Upper lobe of right lung (tissue), 1 donor: ENCODE data around the gene NMD3. TPM values are rescaled to one million over a fixed set of nuclear protein-coding genes. Genes with fewer than 3 reads are reported as not detected.

ENCODE experiments used
- ATAC-seq: fragments of 200-7000 bp; cut with Tn5 transposase; one replicate; pipeline ENCODE4 v1.9.1; 2020; ENCODE audit warnings: mild to moderate bottlenecking, moderate library complexity
- DNase-seq: peaks from one replicate; pipeline ENCODE4 v3.0.0-alpha.2; 2020
- H3K27ac ChIP-seq: fragments of 200-600 bp; one replicate; pipeline ENCODE4 v1.8.0; 2022
- H3K27me3 ChIP-seq: fragments of 200-600 bp; one replicate; pipeline ENCODE4 v1.8.0; 2022; ENCODE audit warnings: mild to moderate bottlenecking
- H3K36me3 ChIP-seq: fragments of 200-600 bp; one replicate; pipeline ENCODE4 v1.8.0; 2022
- H3K4me1 ChIP-seq: fragments of 200-600 bp; one replicate; pipeline ENCODE4 v1.8.0; 2022
- H3K4me3 ChIP-seq: fragments of 200-600 bp; one replicate; pipeline ENCODE4 v1.8.0; 2022; ENCODE audit warnings: mild to moderate bottlenecking
- H3K9me3 ChIP-seq: fragments of 200-600 bp; one replicate; pipeline ENCODE4 v1.8.0; 2022
- CTCF ChIP-seq: fragments of 200-600 bp; IDR thresholded peaks from one replicate; pipeline ENCODE4 v1.8.0; 2022; ENCODE audit warnings: antibody characterized with exemption
- intact Hi-C: fragments of 100-400 bp; cut with DNase I; formaldehyde crosslinking; loops from one replicate; pipeline ENCODE4 v1.11.0; 2022
- total RNA-seq: library from RNA; stranded (reverse); fragmentation: NEBNext Ultra II Directional; extraction: Animal tissue kit (Norgen Biotek cat#: 25700); gene quantifications from one replicate; pipeline ENCODE4 v1.2.1, GENCODE V29; 2021
- donor health status: DM: no; HTN: yes; CAD: no; lungs with severe emphysema.

The NMD3 gene
- total RNA-seq, 1 donor from 2014 or later = 40.9 TPM

- Histone ChIP-seq H3K4me3 (no peak overlapping the region), H3K27ac (no peak overlapping the region), H3K36me3 (no peaks in the 10 kb centered on the region), H3K4me1 (no peaks in the 10 kb centered on the region), H3K9me3 (peaks cover 3% of the 10 kb centered on the region), H3K27me3 (no peaks in the 10 kb centered on the region)
- TF ChIP-seq CTCF = no peak
- no peak for DNase-seq
- no peak for ATAC-seq
- intact Hi-C loops = no loop called here
Measured at GRCh38 chr3:161265916-161266571, 44.9 kb downstream of the NMD3 start.

DNA sequence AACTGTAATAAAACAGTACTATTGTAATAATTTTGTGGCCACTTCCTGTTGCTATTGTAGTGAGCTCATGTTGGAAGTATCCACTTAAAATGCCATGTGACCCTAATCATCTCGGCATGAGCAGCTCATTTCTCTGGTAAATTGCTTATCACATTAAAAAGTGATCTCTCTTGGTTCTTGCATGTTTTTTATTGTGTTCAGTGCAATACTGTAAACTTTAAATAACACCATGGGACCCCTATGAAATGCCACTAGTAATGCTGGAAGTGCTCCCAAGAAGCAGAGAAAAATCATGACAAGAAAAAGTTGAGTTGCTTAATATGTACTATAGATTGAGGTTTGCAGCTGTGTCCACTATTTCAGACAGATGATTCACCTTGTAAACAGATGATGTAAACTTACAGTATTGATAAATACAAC is 45.6 kb downstream of the NMD3 start:
- no peaks in the 10 kb centered on the region for H3K4me1 ChIP-seq
- no peaks in the 10 kb centered on the region for H3K9me3 ChIP-seq
- H3K4me3 ChIP-seq = no peak overlapping the region
- ATAC-seq (no peak), DNase-seq (no peak)
- H3K27me3 ChIP-seq = no peaks in the 10 kb centered on the region
- intact Hi-C loops = no loop called here
- no peaks in the 10 kb centered on the region for H3K36me3 ChIP-seq
- no peak overlapping the region for H3K27ac ChIP-seq
- no peak for TF ChIP-seq CTCF

DNA sequence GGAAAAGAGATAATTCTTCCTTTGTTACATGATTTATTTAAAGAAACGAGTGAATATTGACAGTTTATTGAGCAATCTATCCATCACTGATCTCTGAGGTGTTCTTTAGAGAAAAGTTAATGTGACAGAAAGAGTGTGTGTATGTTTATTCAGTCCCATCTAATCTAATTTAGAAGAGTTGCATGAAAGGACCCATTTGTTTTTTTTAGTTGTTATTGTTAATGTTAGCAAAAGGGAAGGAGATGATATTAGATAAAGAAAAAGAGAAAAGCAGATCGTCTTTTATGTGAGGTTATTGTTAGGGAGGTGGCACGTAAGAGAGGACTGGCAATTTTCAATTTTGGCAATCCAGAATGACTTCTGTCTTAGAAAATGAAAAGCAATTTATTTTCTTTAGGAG is 46.5 kb downstream of the NMD3 start:
- no peak for TF ChIP-seq CTCF
- intact Hi-C loops = no loop called here

GRCh38 chr3:161268601-161269000 is 47.5 kb downstream of the NMD3 start:
- Histone ChIP-seq H3K9me3 (no peaks in the 10 kb centered on the region), H3K36me3 (no peaks in the 10 kb centered on the region), H3K4me1 (no peaks in the 10 kb centered on the region), H3K27ac (no peak overlapping the region), H3K4me3 (no peak overlapping the region), H3K27me3 (no peaks in the 10 kb centered on the region)
- ATAC-seq = no peak
- no peak for TF ChIP-seq CTCF
- intact Hi-C loops = no loop called here
- no peak for DNase-seq

More for the DNA sequence above, 46.5 kb downstream of the NMD3 start:
- H3K27me3 ChIP-seq = no peaks in the 10 kb centered on the region
- no peaks in the 10 kb centered on the region for H3K9me3 ChIP-seq
- no peaks in the 10 kb centered on the region for H3K36me3 ChIP-seq
- H3K27ac ChIP-seq = no peak overlapping the region
- H3K4me3 ChIP-seq = no peak overlapping the region
- ATAC-seq (no peak), DNase-seq (no peak)
- H3K4me1 ChIP-seq = no peaks in the 10 kb centered on the region

DNA sequence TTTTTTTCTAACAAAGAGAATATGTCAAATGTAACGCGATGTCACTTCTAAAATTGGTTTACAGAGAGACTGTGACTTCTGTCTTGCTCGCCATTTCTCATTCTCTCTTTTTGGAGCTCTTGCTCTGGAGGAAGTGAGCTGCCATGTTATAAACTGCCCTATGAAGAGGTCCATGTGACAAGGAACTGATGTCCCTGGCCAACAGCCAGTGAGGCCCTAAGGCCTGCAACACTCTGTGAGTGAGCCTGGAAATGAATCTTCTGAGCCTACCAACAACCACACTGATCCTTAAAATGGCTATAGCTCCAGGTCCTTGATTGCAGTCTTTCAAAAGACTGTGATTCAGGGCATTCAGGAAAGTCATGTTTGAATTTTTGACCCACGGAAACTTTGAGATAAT is 49.9 kb downstream of the NMD3 start:
- Histone ChIP-seq H3K4me1 (no peaks in the 10 kb centered on the region), H3K36me3 (no peaks in the 10 kb centered on the region), H3K9me3 (no peaks in the 10 kb centered on the region), H3K4me3 (no peak overlapping the region), H3K27ac (no peak overlapping the region), H3K27me3 (no peaks in the 10 kb centered on the region)
- DNase-seq (no peak), ATAC-seq (no peak)
- intact Hi-C loops = loop anchor here (10.0 kb wide), 1 partner anchor 144 kb away; no protein-coding TSS in a partner anchor
- no peak for TF ChIP-seq CTCF

GRCh38 chr3:161271646-161272045 is 50.5 kb downstream of the NMD3 start:
- Histone ChIP-seq H3K4me3 (no peak overlapping the region), H3K27me3 (no peaks in the 10 kb centered on the region), H3K36me3 (no peaks in the 10 kb centered on the region), H3K9me3 (no peaks in the 10 kb centered on the region), H3K4me1 (no peaks in the 10 kb centered on the region), H3K27ac (no peak overlapping the region)
- no peak for DNase-seq
- TF ChIP-seq CTCF = no peak
- intact Hi-C loops = loop anchor here (10.0 kb wide), 1 partner anchor 143 kb away; no protein-coding TSS in a partner anchor
- ATAC-seq = no peak
